Stimulated activated CD4-positive, alpha-beta T cell treated with anti-CD3 and anti-CD28 coated beads, Interleukin-1b, Interleukin-23, amount 100 ng/mL, for 1 hour (primary cell): Measurements from ENCODE around the gene MYL3.

Source experiments
- DNase-seq, 2 donors: peaks; one replicate each; pipeline ENCODE4 v3.0.0-alpha.2; 2020; ENCODE audit warnings: low read depth in 2 of 2

Gene MYL3

GRCh38 chr3:46865546-46865945 lies 2.3 kb upstream of the MYL3 start:
- no peak for DNase-seq

GRCh38 chr3:46865031-46865507 lies 1.8 kb upstream of the MYL3 start:
- DNase-seq, result no peak

- DNase-seq, result no peak
Measured at GRCh38 chr3:46864061-46864881, 1.0 kb upstream of the MYL3 start.

GRCh38 chr3:46862369-46863025 lies 747 bp downstream of the MYL3 start:
- DNase-seq, result no peak

- no peak for DNase-seq
Measured at GRCh38 chr3:46861605-46862368, 1.5 kb downstream of the MYL3 start.

GRCh38 chr3:46860810-46861604 lies 2.2 kb downstream of the MYL3 start:
- no peak for DNase-seq

GRCh38 chr3:46860017-46860809 lies 3.0 kb downstream of the MYL3 start:
- DNase-seq, result no peak

- DNase-seq, result no peak
Measured at GRCh38 chr3:46859001-46859710, 4.1 kb downstream of the MYL3 start.

- DNase-seq, result no peak
Measured at GRCh38 chr3:46858456-46858855, 4.8 kb downstream of the MYL3 start.

GRCh38 chr3:46857485-46858341 lies 5.5 kb downstream of the MYL3 start:
- no peak for DNase-seq

GRCh38 chr3:46856576-46857471 lies 6.4 kb downstream of the MYL3 start:
- DNase-seq, result no peak

GRCh38 chr3:46854555-46854991 lies 8.7 kb downstream of the MYL3 start:
- DNase-seq, result no peak

GRCh38 chr3:46853441-46854415 lies 9.5 kb downstream of the MYL3 start:
- DNase-seq, result no peak

- no peak for DNase-seq
Measured at GRCh38 chr3:46852839-46853355, 10.3 kb downstream of the MYL3 start.

GRCh38 chr3:46852334-46852720 lies 10.9 kb downstream of the MYL3 start:
- DNase-seq, result no peak
